Nephron progenitor cell (in vitro differentiated cells): ENCODE results near the gene SPAG16.

Source experiments
- DNase-seq: peaks from one replicate; pipeline ENCODE4 v3.0.0; 2021
- H3K27ac Mint-ChIP-seq: 2 replicates; pipeline ENCODE4 v1.8.0; 2021; ENCODE audit warnings: mild to moderate bottlenecking, moderate library complexity, mixed read lengths
- H3K27me3 Mint-ChIP-seq: 2 replicates; pipeline ENCODE4 v1.8.0; 2021; ENCODE audit warnings: mild to moderate bottlenecking, low read depth, mixed read lengths; ENCODE audit not compliant: poor library complexity
- H3K36me3 Mint-ChIP-seq: 2 replicates; pipeline ENCODE4 v1.8.0; 2021; ENCODE audit warnings: low read depth, mixed read lengths
- H3K4me1 Mint-ChIP-seq: 2 replicates; pipeline ENCODE4 v1.8.0; 2021; ENCODE audit warnings: mixed read lengths
- H3K4me3 Mint-ChIP-seq: 2 replicates; pipeline ENCODE4 v1.8.0; 2021; ENCODE audit warnings: mild to moderate bottlenecking, moderate library complexity, mixed read lengths
- H3K9me3 Mint-ChIP-seq: 2 replicates; pipeline ENCODE4 v1.8.0; 2021; ENCODE audit warnings: mild to moderate bottlenecking, moderate library complexity, mixed read lengths
- CTCF ChIP-seq: fragments of 200-600 bp; sonication (generic); IDR thresholded peaks from 2 replicates; pipeline ENCODE4 v1.5.0; 2021; ENCODE audit warnings: antibody characterized with exemption

SPAG16 gene

GRCh38 chr2:213285404-213285803, 1.1 kb downstream of the SPAG16 start:
- H3K27ac Mint-ChIP-seq = peak overlapping the region; percentile 16
- TF ChIP-seq CTCF = no peak
- peak overlapping the region; percentile 91 for H3K4me3 Mint-ChIP-seq
- DNase-seq = no peak
- H3K27me3 Mint-ChIP-seq = no peaks in the 10 kb centered on the region
- peaks cover 34% of the 10 kb centered on the region for H3K36me3 Mint-ChIP-seq
- H3K9me3 Mint-ChIP-seq = no peaks in the 10 kb centered on the region
- peaks cover 28% of the 10 kb centered on the region for H3K4me1 Mint-ChIP-seq

- Mint-ChIP-seq H3K27ac (no peak overlapping the region), H3K9me3 (no peaks in the 10 kb centered on the region), H3K4me3 (peak overlapping the region; percentile 91), H3K27me3 (no peaks in the 10 kb centered on the region), H3K4me1 (peaks cover 28% of the 10 kb centered on the region), H3K36me3 (peaks cover 42% of the 10 kb centered on the region)
- DNase-seq = no peak
- TF ChIP-seq CTCF = no peak
These were observed 1.9 kb downstream of the SPAG16 start for GRCh38 chr2:213286161-213286560.

GRCh38 chr2:213288913-213289700, 4.8 kb downstream of the SPAG16 start:
- Mint-ChIP-seq H3K4me3 (no peak overlapping the region), H3K27ac (no peak overlapping the region), H3K9me3 (peaks cover 3% of the 10 kb centered on the region), H3K27me3 (no peaks in the 10 kb centered on the region), H3K4me1 (peaks cover 22% of the 10 kb centered on the region), H3K36me3 (peaks cover 64% of the 10 kb centered on the region)
- TF ChIP-seq CTCF = no peak
- no peak for DNase-seq

GRCh38 chr2:213290501-213290900, 6.2 kb downstream of the SPAG16 start:
- TF ChIP-seq CTCF = no peak
- H3K36me3 Mint-ChIP-seq = peaks cover 62% of the 10 kb centered on the region
- peaks cover 3% of the 10 kb centered on the region for H3K9me3 Mint-ChIP-seq
- peaks cover 16% of the 10 kb centered on the region for H3K4me1 Mint-ChIP-seq
- no peak overlapping the region for H3K4me3 Mint-ChIP-seq
- H3K27me3 Mint-ChIP-seq = no peaks in the 10 kb centered on the region
- H3K27ac Mint-ChIP-seq = no peak overlapping the region
- DNase-seq = no peak

GRCh38 chr2:213296270-213296669, 12.0 kb downstream of the SPAG16 start:
- Mint-ChIP-seq H3K27me3 (no peaks in the 10 kb centered on the region), H3K36me3 (peaks cover 61% of the 10 kb centered on the region), H3K4me3 (no peak overlapping the region), H3K4me1 (no peaks in the 10 kb centered on the region), H3K27ac (peak overlapping the region; percentile 29), H3K9me3 (peaks cover 2% of the 10 kb centered on the region)
- no peak for DNase-seq
- TF ChIP-seq CTCF = no peak
